GM23248 (cell line): Measurements from ENCODE around the gene TMEM26. TPM values are rescaled to one million over a fixed set of nuclear protein-coding genes. Genes with fewer than 3 reads are reported as not detected.

Experiments used
- DNase-seq: peaks from one replicate; pipeline ENCODE4 v3.0.0-alpha.2; 2015
- H2AFZ ChIP-seq: fragments of 200-600 bp; sonication (generic); 2 replicates; pipeline ENCODE4 v1.6.1; 2016; ENCODE audit warnings: antibody characterized with exemption
- H3F3A ChIP-seq: fragments of 200-600 bp; sonication (generic); 2 replicates; pipeline ENCODE4 v1.6.1; 2016; ENCODE audit warnings: mild to moderate bottlenecking, antibody characterized with exemption, mixed run types; ENCODE audit not compliant: insufficient read depth
- H3K27ac ChIP-seq: fragments of 200-600 bp; sonication (generic); 2 replicates; pipeline ENCODE4 v1.5.1; 2016; ENCODE audit warnings: mild to moderate bottlenecking
- H3K27me3 ChIP-seq: fragments of 200-600 bp; sonication (generic); replicated peaks from 2 replicates; pipeline ENCODE4 v1.6.1; 2016; ENCODE audit warnings: mild to moderate bottlenecking; ENCODE audit not compliant: insufficient read depth
- H3K36me3 ChIP-seq: fragments of 200-600 bp; sonication (generic); 2 replicates; pipeline ENCODE4 v1.6.1; 2016; ENCODE audit warnings: low read depth, mild to moderate bottlenecking
- H3K4me1 ChIP-seq: fragments of 200-600 bp; sonication (generic); 2 replicates; pipeline ENCODE4 v1.6.1; 2016; ENCODE audit warnings: mild to moderate bottlenecking; ENCODE audit not compliant: insufficient read depth
- H3K4me2 ChIP-seq: fragments of 200-600 bp; sonication (generic); one replicate; pipeline ENCODE4 v1.6.1; 2016; ENCODE audit warnings: mild to moderate bottlenecking; ENCODE audit not compliant: unreplicated experiment
- H3K4me3 ChIP-seq: fragments of 200-600 bp; sonication (generic); 2 replicates; pipeline ENCODE4 v1.5.1; 2016; ENCODE audit warnings: mild to moderate bottlenecking
- H3K79me2 ChIP-seq: fragments of 200-600 bp; sonication (generic); 2 replicates; pipeline ENCODE4 v1.6.1; 2016; ENCODE audit warnings: mild to moderate bottlenecking; ENCODE audit not compliant: insufficient read depth
- H3K9ac ChIP-seq: fragments of 200-600 bp; sonication (generic); 2 replicates; pipeline ENCODE4 v1.6.1; 2016; ENCODE audit warnings: mild to moderate bottlenecking
- H3K9me2 ChIP-seq: fragments of 200-600 bp; sonication (generic); 2 replicates; pipeline ENCODE4 v1.6.1; 2016; ENCODE audit warnings: mixed run types, mild to moderate bottlenecking, moderate library complexity; ENCODE audit not compliant: insufficient read depth
- H3K9me3 ChIP-seq: fragments of 200-600 bp; sonication (generic); one replicate; pipeline ENCODE4 v1.6.1; 2017; ENCODE audit warnings: low read depth
- H4K20me1 ChIP-seq: fragments of 200-600 bp; sonication (generic); 2 replicates; pipeline ENCODE4 v1.6.0; 2016; ENCODE audit not compliant: insufficient read depth
- EZH2 ChIP-seq: fragments of 200-600 bp; sonication (generic); IDR thresholded peaks from 2 replicates; pipeline ENCODE4 v1.6.1; 2018; ENCODE audit warnings: antibody characterized with exemption, mild to moderate bottlenecking; ENCODE audit not compliant: insufficient read depth, poor library complexity, severe bottlenecking
- EZH2phosphoT487 ChIP-seq: fragments of 200-600 bp; sonication (generic); IDR thresholded peaks from 2 replicates; pipeline ENCODE4 v1.6.1; 2018; ENCODE audit warnings: antibody characterized with exemption, moderate library complexity, mild to moderate bottlenecking, low read depth; ENCODE audit not compliant: insufficient read depth
- WGBS, 2 experiments: methylation state at CpG; one replicate each; pipeline ENCODE4 v1.1.6; 2015 to 2017; ENCODE audit warnings: low lambda C conversion rate in 2 of 2, low coverage in 1 of 2; ENCODE audit errors: missing lambda C conversion rate in 2 of 2; 5-methylcytosine and 5-hydroxymethylcytosine counted together
- in situ Hi-C: fragments of 300-500 bp; cut with MboI; formaldehyde crosslinking; loops from 2 replicates; pipeline ENCODE4 v1.15.0; 2020
- polyA plus RNA-seq: library from polyadenylated mRNA; unstranded; fragments of >200 nt; fragmentation: Nextera tagmentation; extraction: Ambion mirVana; gene quantifications from 2 replicates; pipeline ENCODE4 v1.2.1, GENCODE V29; 2016
- total RNA-seq: library from RNA; depleted of rRNA; stranded (reverse); fragments of >200 nt; shearing (Covaris generic); gene quantifications from 2 replicates; pipeline ENCODE4 v1.2.3, GENCODE V29; 2014

TMEM26 gene
- total and polyA plus RNA-seq, 2 experiments from 2014 or later: 0.04 TPM; not detected in 1

GRCh38 chr10:61464461-61465170 lies 11.4 kb upstream of the TMEM26 start:
- H3K4me3 ChIP-seq: no peak overlapping the region
- no peaks in the 10 kb centered on the region for H3K36me3 ChIP-seq
- WGBS, 2 experiments: 37 to 42% methylated on average over 6 of the region's 6 CpGs
- DNase-seq: peak; percentile 84
- H3K9ac ChIP-seq: peak overlapping the region; percentile 32; the same call in 1 of the 2 replicates
- peaks cover 38% of the 10 kb centered on the region for H3F3A ChIP-seq
- no peaks in the 10 kb centered on the region for H3K27me3 ChIP-seq
- no peaks in the 10 kb centered on the region for H3K9me3 ChIP-seq
- H3K4me2 ChIP-seq: peak overlapping the region; percentile 56
- H4K20me1 ChIP-seq: no peaks in the 10 kb centered on the region
- H2AFZ ChIP-seq: no peak overlapping the region
- no peaks in the 10 kb centered on the region for H3K9me2 ChIP-seq
- no peaks in the 10 kb centered on the region for H3K79me2 ChIP-seq
- TF ChIP-seq EZH2 (no peak), EZH2phosphoT487 (no peak)
- peaks cover 37% of the 10 kb centered on the region for H3K4me1 ChIP-seq
- in situ Hi-C loops: no loop called here
- peak overlapping the region; percentile 75 for H3K27ac ChIP-seq

GRCh38 chr10:61463035-61463909 lies 10.1 kb upstream of the TMEM26 start:
- Histone ChIP-seq H3K4me3 (0 out of 2 replicates have a peak overlapping the region, but pooled peaks have one; percentile 7), H3F3A (peaks cover 38% of the 10 kb centered on the region), H3K9me3 (no peaks in the 10 kb centered on the region), H3K4me1 (peaks cover 37% of the 10 kb centered on the region), H3K9ac (no peak overlapping the region), H3K79me2 (no peaks in the 10 kb centered on the region), H3K4me2 (peak overlapping the region; percentile 56), H3K27ac (peak overlapping the region; percentile 75), H3K27me3 (no peaks in the 10 kb centered on the region), H4K20me1 (no peaks in the 10 kb centered on the region), H3K36me3 (no peaks in the 10 kb centered on the region), H3K9me2 (no peaks in the 10 kb centered on the region), H2AFZ (no peak overlapping the region)
- TF ChIP-seq EZH2phosphoT487 (no peak), EZH2 (no peak)
- in situ Hi-C loops: no loop called here
- WGBS, 2 experiments: 15 to 19% methylated on average over 5 of the region's 5 CpGs
- DNase-seq: peak; percentile 76

GRCh38 chr10:61460835-61461234 lies 7.7 kb upstream of the TMEM26 start:
- H3K4me1 ChIP-seq: peaks cover 31% of the 10 kb centered on the region
- H3K36me3 ChIP-seq: no peaks in the 10 kb centered on the region
- H3F3A ChIP-seq: peaks cover 33% of the 10 kb centered on the region
- H3K4me2 ChIP-seq: no peak overlapping the region
- H3K79me2 ChIP-seq: no peaks in the 10 kb centered on the region
- TF ChIP-seq EZH2 (no peak), EZH2phosphoT487 (no peak)
- no peaks in the 10 kb centered on the region for H3K27me3 ChIP-seq
- H4K20me1 ChIP-seq: no peaks in the 10 kb centered on the region
- no peaks in the 10 kb centered on the region for H3K9me2 ChIP-seq
- no peak overlapping the region for H2AFZ ChIP-seq
- H3K9me3 ChIP-seq: no peaks in the 10 kb centered on the region
- in situ Hi-C loops: no loop called here
- H3K9ac ChIP-seq: no peak overlapping the region
- H3K4me3 ChIP-seq: no peak overlapping the region
- no peak overlapping the region for H3K27ac ChIP-seq
- no peak for DNase-seq

GRCh38 chr10:61458031-61458430 lies 4.8 kb upstream of the TMEM26 start:
- H3K9me3 ChIP-seq: no peaks in the 10 kb centered on the region
- H3K27me3 ChIP-seq: no peaks in the 10 kb centered on the region
- no peak overlapping the region for H3K9ac ChIP-seq
- H3K36me3 ChIP-seq: no peaks in the 10 kb centered on the region
- TF ChIP-seq EZH2phosphoT487 (no peak), EZH2 (no peak)
- no peak overlapping the region for H3K4me3 ChIP-seq
- no peaks in the 10 kb centered on the region for H4K20me1 ChIP-seq
- DNase-seq: no peak
- peaks cover 6% of the 10 kb centered on the region for H3F3A ChIP-seq
- in situ Hi-C loops: no loop called here
- H3K4me2 ChIP-seq: no peak overlapping the region
- no peak overlapping the region for H3K27ac ChIP-seq
- H3K79me2 ChIP-seq: no peaks in the 10 kb centered on the region
- H3K9me2 ChIP-seq: no peaks in the 10 kb centered on the region
- no peak overlapping the region for H2AFZ ChIP-seq
- H3K4me1 ChIP-seq: peaks cover 4% of the 10 kb centered on the region
- 53 to 60% methylated on average over 3 of the region's 3 CpGs for WGBS, 2 experiments
